Body of pancreas (tissue), 4 donors: ENCODE results near the gene FHL2. TPM values are rescaled to one million over a fixed set of nuclear protein-coding genes. Genes with fewer than 3 reads are reported as not detected.

Experiments used
- ATAC-seq: fragments of 150-250 bp; one replicate; pipeline ENCODE4 v1.9.1; 2016
- DNase-seq, 4 donors: peaks; one replicate each; pipeline ENCODE4 v3.0.0-alpha.2; 2019
- H3K27ac ChIP-seq, 4 donors: fragments of 200-600 bp; sonication (generic); 1 replicate in 3 of 4; 2 replicates in 1 of 4; pipeline versions ENCODE4 v1.5.1 to v1.6.1; 2016 to 2019; ENCODE audit warnings: mild to moderate bottlenecking in 1 of 4, mixed read lengths in 1 of 4, moderate library complexity in 1 of 4
- H3K27me3 ChIP-seq, 2 donors: fragments of 200-600 bp; sonication (generic); one replicate each; pipeline ENCODE4 v1.6.0; 2016; ENCODE audit warnings: mild to moderate bottlenecking in 1 of 2
- H3K36me3 ChIP-seq, 2 donors: fragments of 200-600 bp; sonication (generic); replicated peaks in 1 of 2; 2 replicates each; pipeline ENCODE4 v1.5.1; 2016; ENCODE audit warnings: low read depth in 2 of 2; ENCODE audit not compliant: insufficient read depth in 1 of 2
- H3K4me1 ChIP-seq: fragments of 200-600 bp; sonication (generic); one replicate; pipeline ENCODE4 v1.6.0; 2016
- H3K4me3 ChIP-seq, 2 donors: fragments of 200-600 bp; sonication (generic); 1 replicate in 1 of 2; 2 replicates in 1 of 2; pipeline ENCODE4 v1.5.1; 2016 to 2019
- H3K9me3 ChIP-seq, 3 donors: fragments of 200-600 bp; sonication (generic); 1 replicate in 2 of 3; 2 replicates in 1 of 3; pipeline ENCODE4 v1.5.1; 2016
- POLR2A ChIP-seq, 3 donors: fragments of 450-650 bp; IDR thresholded peaks; one replicate each; pipeline ENCODE4 v1.6.1; 2016; ENCODE audit warnings: antibody characterized with exemption in 3 of 3, mild to moderate bottlenecking in 2 of 3
- WGBS, 2 donors: methylation state at CpG; one replicate each; pipeline ENCODE4 v1.1.5; 2017; 5-methylcytosine and 5-hydroxymethylcytosine counted together
- intact Hi-C: fragments of 100-400 bp; cut with DNase I; formaldehyde crosslinking; loops from one replicate; pipeline ENCODE4 v1.15.1; 2023
- total RNA-seq, 2 donors: library from RNA; depleted of rRNA; stranded (reverse); fragments of >200 nt; gene quantifications; one replicate each; pipeline ENCODE4 v1.1.0, GENCODE V29; 2016
- TF ChIP-seq, protein P1 (sequence below), 7 experiments: fragments of 450-650 bp in 4 of 7; fragments of 200-600 bp in 3 of 7; sonication (generic) in 3 of 7; IDR thresholded peaks; one replicate each; pipeline ENCODE4 v1.5.1; 2016 to 2019; ENCODE audit warnings: antibody characterized with exemption in 7 of 7

Gene FHL2
- total RNA-seq, 2 donors from 2014 or later, result 3.6 to 21.8 TPM

DNA sequence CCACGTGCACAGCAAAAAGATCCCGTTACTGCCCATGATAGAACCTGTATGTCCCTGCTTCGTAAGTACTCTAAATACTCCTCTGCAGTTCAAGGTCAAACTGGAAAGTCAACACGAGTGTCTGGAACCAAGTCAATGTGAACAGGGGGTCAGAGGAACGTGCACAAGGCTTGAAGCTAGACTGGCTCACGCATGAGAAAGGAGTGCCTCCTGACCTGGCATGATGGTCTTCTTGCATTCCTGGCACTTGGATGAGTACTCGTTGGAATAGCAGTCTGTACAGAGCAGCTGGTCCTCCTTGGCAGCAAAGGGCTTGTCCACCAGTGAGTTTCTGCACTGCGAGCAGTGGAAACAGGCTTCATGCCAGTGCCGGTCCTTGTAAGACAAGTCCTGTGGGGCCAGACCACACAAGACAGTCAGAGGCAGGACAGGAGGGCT, 25.5 kb downstream of the FHL2 start:
- no peaks in the 10 kb centered on the region for H3K9me3 ChIP-seq
- no peak overlapping the region for H3K4me3 ChIP-seq
- intact Hi-C loops, result loop anchor here (5.0 kb wide), 1 partner anchor 154 kb away; no protein-coding TSS in a partner anchor
- TF ChIP-seq, protein P1, sequence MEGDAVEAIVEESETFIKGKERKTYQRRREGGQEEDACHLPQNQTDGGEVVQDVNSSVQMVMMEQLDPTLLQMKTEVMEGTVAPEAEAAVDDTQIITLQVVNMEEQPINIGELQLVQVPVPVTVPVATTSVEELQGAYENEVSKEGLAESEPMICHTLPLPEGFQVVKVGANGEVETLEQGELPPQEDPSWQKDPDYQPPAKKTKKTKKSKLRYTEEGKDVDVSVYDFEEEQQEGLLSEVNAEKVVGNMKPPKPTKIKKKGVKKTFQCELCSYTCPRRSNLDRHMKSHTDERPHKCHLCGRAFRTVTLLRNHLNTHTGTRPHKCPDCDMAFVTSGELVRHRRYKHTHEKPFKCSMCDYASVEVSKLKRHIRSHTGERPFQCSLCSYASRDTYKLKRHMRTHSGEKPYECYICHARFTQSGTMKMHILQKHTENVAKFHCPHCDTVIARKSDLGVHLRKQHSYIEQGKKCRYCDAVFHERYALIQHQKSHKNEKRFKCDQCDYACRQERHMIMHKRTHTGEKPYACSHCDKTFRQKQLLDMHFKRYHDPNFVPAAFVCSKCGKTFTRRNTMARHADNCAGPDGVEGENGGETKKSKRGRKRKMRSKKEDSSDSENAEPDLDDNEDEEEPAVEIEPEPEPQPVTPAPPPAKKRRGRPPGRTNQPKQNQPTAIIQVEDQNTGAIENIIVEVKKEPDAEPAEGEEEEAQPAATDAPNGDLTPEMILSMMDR (IDR thresholded peaks at IDR 0.05), result no peak
- no peak for TF ChIP-seq POLR2A (IDR thresholded peaks at IDR 0.05)
- no peaks in the 10 kb centered on the region for H3K27me3 ChIP-seq
- H3K36me3 ChIP-seq, result no peaks in the 10 kb centered on the region
- H3K4me1 ChIP-seq, result peaks cover 6% of the 10 kb centered on the region
- H3K27ac ChIP-seq, result peak overlapping the region in 1 of 4 donors; percentile 12
- WGBS, 2 donors, result 34 to 40% methylated on average over 5 to 9 of the region's 9 CpGs
- peak in 3 of 4 donors; percentile 12 to 24 (median 23) for DNase-seq
- peak; percentile 10 for ATAC-seq

DNA sequence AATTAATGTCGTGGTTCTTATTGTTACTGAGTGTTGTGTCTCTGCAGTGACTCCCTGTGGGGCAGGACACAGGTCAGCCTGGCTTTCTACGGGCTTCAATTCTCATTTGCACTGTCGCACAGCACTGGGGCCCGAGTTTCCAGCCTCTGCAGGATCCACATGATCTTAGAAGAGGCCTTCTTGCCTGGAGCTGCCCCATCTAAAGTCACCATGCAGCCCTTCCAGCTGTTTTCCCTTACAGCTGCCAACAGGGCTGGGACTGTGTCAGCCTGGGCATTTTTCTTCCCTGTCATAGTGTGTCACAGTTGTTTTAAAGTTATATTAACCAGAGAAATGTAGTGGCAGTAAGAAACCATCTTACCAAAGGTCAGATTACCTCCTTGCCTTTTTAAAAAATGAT, 27.0 kb downstream of the FHL2 start:
- Histone ChIP-seq H3K4me1 (peaks cover 6% of the 10 kb centered on the region), H3K9me3 (no peaks in the 10 kb centered on the region), H3K27ac (no peak overlapping the region), H3K27me3 (no peaks in the 10 kb centered on the region), H3K4me3 (no peak overlapping the region), H3K36me3 (no peaks in the 10 kb centered on the region)
- intact Hi-C loops, result loop anchor here (5.0 kb wide), 1 partner anchor 155 kb away; no protein-coding TSS in a partner anchor
- DNase-seq, result no peak
- no peak for ATAC-seq
- WGBS, 2 donors, result 70% methylated on average over 4 of the region's 4 CpGs
- no peak for TF ChIP-seq POLR2A (IDR thresholded peaks at IDR 0.05)
- TF ChIP-seq, protein P1 (IDR thresholded peaks at IDR 0.05), result no peak

DNA sequence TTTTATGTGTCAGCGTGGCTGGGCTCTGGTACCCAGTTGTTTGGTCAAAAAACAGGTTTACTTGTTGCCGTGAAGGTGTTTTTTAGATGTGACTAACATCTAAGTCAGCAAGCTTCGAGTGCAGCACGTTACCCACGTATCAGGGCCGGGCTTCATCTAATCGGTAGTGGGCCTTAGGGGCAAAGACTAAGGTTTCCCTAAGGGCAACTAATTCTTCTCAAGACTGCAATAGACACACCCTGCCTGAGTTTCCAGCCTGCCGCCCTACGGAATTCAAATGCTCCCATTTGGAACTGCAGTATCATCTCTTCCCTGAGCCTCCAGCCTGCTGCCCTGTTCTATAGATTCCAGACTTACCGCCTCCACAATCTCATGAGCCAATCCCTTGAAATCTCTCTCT, 27.7 kb downstream of the FHL2 start:
- H3K4me3 ChIP-seq, result no peak overlapping the region
- H3K27ac ChIP-seq, result no peak overlapping the region
- TF ChIP-seq, protein P1 (IDR thresholded peaks at IDR 0.05), result no peak
- no peak for TF ChIP-seq POLR2A (IDR thresholded peaks at IDR 0.05)
- H3K27me3 ChIP-seq, result no peaks in the 10 kb centered on the region
- intact Hi-C loops, result loop anchor here (5.0 kb wide), 1 partner anchor 156 kb away; no protein-coding TSS in a partner anchor
- ATAC-seq (no peak), DNase-seq (no peak)
- H3K9me3 ChIP-seq, result no peaks in the 10 kb centered on the region
- H3K36me3 ChIP-seq, result no peaks in the 10 kb centered on the region
- peaks cover 6% of the 10 kb centered on the region for H3K4me1 ChIP-seq
- WGBS, 2 donors, result 74 to 86% methylated on average over 8 to 9 of the region's 10 CpGs

DNA sequence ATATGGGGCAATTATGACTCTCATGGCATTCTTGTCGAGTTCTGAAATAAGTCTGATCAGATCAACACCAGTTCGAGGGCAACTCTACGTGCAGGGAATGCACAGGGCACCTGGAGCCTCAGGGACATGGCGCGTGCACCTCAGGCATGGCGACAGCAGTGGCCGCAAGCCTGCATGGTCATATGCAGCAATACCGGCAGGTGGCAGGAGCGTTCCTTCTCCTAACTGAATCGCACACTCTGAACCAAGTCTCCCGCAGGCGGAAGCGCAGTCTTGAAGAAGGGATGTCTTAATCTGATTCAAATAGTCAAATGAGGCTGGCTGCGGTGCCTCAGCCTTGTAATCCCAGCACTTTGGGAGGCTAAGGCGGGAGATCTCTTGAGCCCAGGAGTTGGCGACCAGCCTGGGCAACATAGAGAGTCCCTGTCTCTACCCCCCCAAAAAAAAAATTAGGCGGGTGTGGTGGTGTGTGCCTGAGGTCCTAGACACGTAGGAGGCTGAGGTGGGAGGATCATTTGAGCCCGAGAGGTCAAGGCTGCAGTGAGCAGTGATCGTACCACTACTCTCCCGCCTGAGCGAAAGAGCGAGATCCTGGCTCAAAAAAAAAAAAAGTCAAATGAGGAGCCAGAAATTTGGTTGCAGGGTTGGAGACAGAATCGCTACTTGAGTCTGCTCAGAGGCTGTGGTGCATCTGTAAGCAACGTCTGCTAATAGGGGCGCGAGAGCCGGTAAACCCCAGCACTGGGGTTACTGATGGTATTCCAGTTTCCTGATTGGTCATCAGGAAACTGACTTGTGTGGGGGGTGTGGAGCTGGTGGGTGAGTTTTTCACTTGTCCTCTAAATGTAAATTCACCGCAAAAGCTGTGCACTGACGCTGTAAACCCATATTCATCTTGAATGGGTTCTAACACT, 28.8 kb downstream of the FHL2 start:
- no peaks in the 10 kb centered on the region for H3K27me3 ChIP-seq
- no peaks in the 10 kb centered on the region for H3K9me3 ChIP-seq
- H3K27ac ChIP-seq, result no peak overlapping the region
- no peak overlapping the region for H3K4me3 ChIP-seq
- 30 to 31% methylated on average over 30 of the region's 30 CpGs for WGBS, 2 donors
- no peak for TF ChIP-seq POLR2A (IDR thresholded peaks at IDR 0.05)
- TF ChIP-seq, protein P1 (IDR thresholded peaks at IDR 0.05), result peak; percentile 76 to 96 (median 94)
- peaks cover 6% of the 10 kb centered on the region for H3K4me1 ChIP-seq
- H3K36me3 ChIP-seq, result no peaks in the 10 kb centered on the region
- DNase-seq, result peak; percentile 86 to 90 (median 88)
- intact Hi-C loops, result loop anchor here (5.0 kb wide), 1 partner anchor 157 kb away; no protein-coding TSS in a partner anchor
- ATAC-seq, result peak; percentile 91
